ENCODE measurements around the gene KAZN. TPM values are rescaled to one million over a fixed set of nuclear protein-coding genes. Genes with fewer than 3 reads are reported as not detected.

Gene KAZN
- total RNA-seq, 1 experiment from 2014 or later: 7.0 TPM

GRCh38 chr1:14784790-14785773, 186.6 kb downstream of the KAZN start:
- in situ Hi-C loops (cut with HindIII; ENCODE audit: low pct_unique_long_range_greater_than_20kb, low sequenced_read_pairs): no loop called here
- DNase-seq (ENCODE audit: low read depth): no peak

GRCh38 chr1:14786109-14786675, 187.7 kb downstream of the KAZN start:
- in situ Hi-C loops (cut with HindIII; ENCODE audit: low pct_unique_long_range_greater_than_20kb, low sequenced_read_pairs): no loop called here

GRCh38 chr1:14786681-14787080, 188.2 kb downstream of the KAZN start:
- no peak for DNase-seq (ENCODE audit: low read depth)
- in situ Hi-C loops (cut with HindIII; ENCODE audit: low pct_unique_long_range_greater_than_20kb, low sequenced_read_pairs): no loop called here

More at GRCh38 chr1:14786109-14786675, 187.7 kb downstream of the KAZN start:
- no peak for DNase-seq (ENCODE audit: low read depth)

GRCh38 chr1:14787604-14788003, 189.1 kb downstream of the KAZN start:
- in situ Hi-C loops (cut with HindIII; ENCODE audit: low pct_unique_long_range_greater_than_20kb, low sequenced_read_pairs): no loop called here
- DNase-seq (ENCODE audit: low read depth): no peak

- in situ Hi-C loops (cut with HindIII; ENCODE audit: low pct_unique_long_range_greater_than_20kb, low sequenced_read_pairs): no loop called here
- no peak for DNase-seq (ENCODE audit: low read depth)
These were observed 189.6 kb downstream of the KAZN start for GRCh38 chr1:14788080-14788479.

- in situ Hi-C loops (cut with HindIII; ENCODE audit: low pct_unique_long_range_greater_than_20kb, low sequenced_read_pairs): no loop called here
- DNase-seq (ENCODE audit: low read depth): no peak
These were observed 192.5 kb downstream of the KAZN start for GRCh38 chr1:14790982-14791381.

GRCh38 chr1:14791654-14792053, 193.2 kb downstream of the KAZN start:
- no peak for DNase-seq (ENCODE audit: low read depth)
- in situ Hi-C loops (cut with HindIII; ENCODE audit: low pct_unique_long_range_greater_than_20kb, low sequenced_read_pairs): no loop called here

- in situ Hi-C loops (cut with HindIII; ENCODE audit: low pct_unique_long_range_greater_than_20kb, low sequenced_read_pairs): no loop called here
- no peak for DNase-seq (ENCODE audit: low read depth)
These were observed 195.8 kb downstream of the KAZN start for GRCh38 chr1:14794136-14794768.

- in situ Hi-C loops (cut with HindIII; ENCODE audit: low pct_unique_long_range_greater_than_20kb, low sequenced_read_pairs): no loop called here
- DNase-seq (ENCODE audit: low read depth): no peak
These were observed 196.4 kb downstream of the KAZN start for GRCh38 chr1:14794906-14795305.

- no peak for DNase-seq (ENCODE audit: low read depth)
- in situ Hi-C loops (cut with HindIII; ENCODE audit: low pct_unique_long_range_greater_than_20kb, low sequenced_read_pairs): no loop called here
These were observed 197.1 kb downstream of the KAZN start for GRCh38 chr1:14795589-14795988.

GRCh38 chr1:14800014-14800413, 201.5 kb downstream of the KAZN start:
- in situ Hi-C loops (cut with HindIII; ENCODE audit: low pct_unique_long_range_greater_than_20kb, low sequenced_read_pairs): no loop called here
- DNase-seq (ENCODE audit: low read depth): no peak

GRCh38 chr1:14800500-14801076, 202.1 kb downstream of the KAZN start:
- in situ Hi-C loops (cut with HindIII; ENCODE audit: low pct_unique_long_range_greater_than_20kb, low sequenced_read_pairs): no loop called here
- no peak for DNase-seq (ENCODE audit: low read depth)

- in situ Hi-C loops (cut with HindIII; ENCODE audit: low pct_unique_long_range_greater_than_20kb, low sequenced_read_pairs): no loop called here
- no peak for DNase-seq (ENCODE audit: low read depth)
These were observed 204.7 kb downstream of the KAZN start for GRCh38 chr1:14803002-14803789.

- no peak for DNase-seq (ENCODE audit: low read depth)
- in situ Hi-C loops (cut with HindIII; ENCODE audit: low pct_unique_long_range_greater_than_20kb, low sequenced_read_pairs): no loop called here
These were observed 206.1 kb downstream of the KAZN start for GRCh38 chr1:14804626-14805025.

GRCh38 chr1:14806772-14807171, 208.3 kb downstream of the KAZN start:
- in situ Hi-C loops (cut with HindIII; ENCODE audit: low pct_unique_long_range_greater_than_20kb, low sequenced_read_pairs): no loop called here
- DNase-seq (ENCODE audit: low read depth): no peak

GRCh38 chr1:14808768-14809167, 210.3 kb downstream of the KAZN start:
- DNase-seq (ENCODE audit: low read depth): no peak
- in situ Hi-C loops (cut with HindIII; ENCODE audit: low pct_unique_long_range_greater_than_20kb, low sequenced_read_pairs): no loop called here

GRCh38 chr1:14809191-14809981, 210.9 kb downstream of the KAZN start:
- DNase-seq (ENCODE audit: low read depth): no peak
- in situ Hi-C loops (cut with HindIII; ENCODE audit: low pct_unique_long_range_greater_than_20kb, low sequenced_read_pairs): no loop called here
